ENCODE results near the gene CHST3.

Gene CHST3

GRCh38 chr10:72010234-72010973 is 46.2 kb downstream of the CHST3 start:
- no peak for DNase-seq (ENCODE audit: low spot score)

- no peak for DNase-seq (ENCODE audit: low spot score)
Measured at GRCh38 chr10:72011016-72011415, 46.8 kb downstream of the CHST3 start.

GRCh38 chr10:72011468-72011867 is 47.3 kb downstream of the CHST3 start:
- no peak for DNase-seq (ENCODE audit: low spot score)

- DNase-seq (ENCODE audit: low spot score): no peak
Measured at GRCh38 chr10:72011976-72012512, 47.8 kb downstream of the CHST3 start.

- DNase-seq (ENCODE audit: low spot score): no peak
Measured at GRCh38 chr10:72012796-72013195, 48.6 kb downstream of the CHST3 start.

GRCh38 chr10:72013202-72013945 is 49.2 kb downstream of the CHST3 start:
- no peak for DNase-seq (ENCODE audit: low spot score)

GRCh38 chr10:72014197-72014596 is 50.0 kb downstream of the CHST3 start:
- no peak for DNase-seq (ENCODE audit: low spot score)

- DNase-seq (ENCODE audit: low spot score): no peak
Measured at GRCh38 chr10:72014785-72015480, 50.7 kb downstream of the CHST3 start.

GRCh38 chr10:72015841-72016240 is 51.6 kb downstream of the CHST3 start:
- DNase-seq (ENCODE audit: low spot score): no peak

GRCh38 chr10:72016608-72017300 is 52.6 kb downstream of the CHST3 start:
- no peak for DNase-seq (ENCODE audit: low spot score)

GRCh38 chr10:72019085-72019876 is 55.1 kb downstream of the CHST3 start:
- no peak for DNase-seq (ENCODE audit: low spot score)

- no peak for DNase-seq (ENCODE audit: low spot score)
Measured at GRCh38 chr10:72020914-72021809, 57.0 kb downstream of the CHST3 start.

GRCh38 chr10:72022228-72022627 is 58.0 kb downstream of the CHST3 start:
- DNase-seq (ENCODE audit: low spot score): no peak

GRCh38 chr10:72024596-72024995 is 60.4 kb downstream of the CHST3 start:
- no peak for DNase-seq (ENCODE audit: low spot score)

GRCh38 chr10:72025400-72025799 is 61.2 kb downstream of the CHST3 start:
- no peak for DNase-seq (ENCODE audit: low spot score)

GRCh38 chr10:72025832-72026231 is 61.6 kb downstream of the CHST3 start:
- no peak for DNase-seq (ENCODE audit: low spot score)

GRCh38 chr10:72026278-72027111 is 62.3 kb downstream of the CHST3 start:
- DNase-seq (ENCODE audit: low spot score): no peak

- no peak for DNase-seq (ENCODE audit: low spot score)
Measured at GRCh38 chr10:72027498-72027897, 63.3 kb downstream of the CHST3 start.

- no peak for DNase-seq (ENCODE audit: low spot score)
Measured at GRCh38 chr10:72029414-72029813, 65.2 kb downstream of the CHST3 start.
